ENCODE measurements around the gene NOVA2.

GRCh38 chr19:45883881-45884681, 89.6 kb downstream of the NOVA2 start:
- no peak for TF ChIP-seq TAF1 (IDR thresholded peaks at IDR 0.05; ENCODE audit: low read depth, low read length)
- TF ChIP-seq POLR2A (IDR thresholded peaks at IDR 0.05; ENCODE audit: low read depth, low read length), result no peak
